Measurements from ENCODE around the gene REPIN1.

REPIN1 gene

DNA sequence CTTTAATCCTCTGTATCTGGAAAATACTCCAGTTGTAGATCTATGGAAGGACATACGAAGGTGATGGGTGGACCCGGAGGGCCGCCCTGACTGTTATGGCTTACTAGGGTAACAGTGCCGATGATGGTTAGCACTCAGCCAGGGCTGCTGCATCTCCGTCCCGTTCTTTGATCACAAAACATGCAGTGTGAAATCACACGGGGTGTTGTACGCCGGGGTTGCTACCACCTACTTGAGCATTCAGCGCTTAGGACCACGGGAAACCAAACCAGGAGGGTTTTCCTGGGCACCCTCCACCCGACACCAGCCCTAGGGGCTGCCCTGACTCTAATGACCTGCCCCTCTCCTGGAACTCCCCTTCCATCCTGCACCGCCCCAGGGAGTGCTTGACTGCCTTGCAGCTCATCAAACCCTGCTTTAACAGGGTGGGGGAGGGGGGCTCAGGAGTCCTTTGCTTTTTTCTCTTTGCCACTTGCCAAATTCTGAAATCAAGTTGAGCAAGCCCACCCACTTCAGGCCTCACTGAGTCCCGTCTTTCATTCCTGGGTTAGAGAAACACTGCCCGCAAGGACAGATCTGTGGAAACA, 30.9 kb downstream of the REPIN1 start:
- FAIRE-seq: no peak
- no peak for TF ChIP-seq CTCF (IDR thresholded peaks at IDR 0.05; ENCODE audit: insufficient read depth, missing control alignments)
- no peak for DNase-seq (ENCODE audit: insufficient read length, low spot score)

DNA sequence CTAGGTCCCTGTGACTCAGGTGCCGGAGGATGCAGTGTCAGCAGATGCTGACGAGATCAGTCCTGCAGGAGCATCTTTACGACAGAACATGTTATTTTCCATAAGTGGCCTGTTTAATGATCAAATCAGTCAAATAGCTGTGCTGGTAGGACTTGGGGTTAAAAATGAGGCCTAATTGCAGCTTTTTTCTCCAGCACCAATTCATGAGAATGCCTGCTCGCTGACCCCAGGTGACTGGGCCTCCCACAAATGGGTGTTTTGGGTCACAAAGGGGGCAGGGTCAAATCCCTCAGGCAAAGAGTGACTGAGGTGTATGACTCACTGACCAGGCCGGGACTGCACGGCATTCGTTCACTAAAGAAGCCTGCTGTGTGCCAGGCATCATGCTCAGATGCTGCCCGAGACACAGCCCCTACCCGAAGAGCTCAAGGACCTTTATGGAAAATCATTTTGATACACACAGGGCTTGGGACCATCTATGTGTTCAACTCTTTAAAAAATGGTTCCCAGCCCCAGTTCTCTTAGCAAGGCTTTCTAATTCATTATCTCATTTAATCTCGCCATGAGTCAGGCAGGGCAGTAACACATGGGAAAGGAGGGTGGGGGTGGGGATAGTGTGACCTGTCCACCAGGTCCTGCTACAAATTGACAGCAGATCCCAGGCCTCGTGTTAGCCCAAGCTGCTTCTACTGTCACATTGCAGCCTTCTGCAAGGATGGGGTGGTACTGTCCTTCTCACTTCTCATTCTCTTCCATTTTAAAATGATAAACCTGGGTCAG, 31.6 kb downstream of the REPIN1 start:
- no peak for TF ChIP-seq CTCF (IDR thresholded peaks at IDR 0.05; ENCODE audit: insufficient read depth, missing control alignments)
- DNase-seq (ENCODE audit: insufficient read length, low spot score): no peak
- no peak for FAIRE-seq

DNA sequence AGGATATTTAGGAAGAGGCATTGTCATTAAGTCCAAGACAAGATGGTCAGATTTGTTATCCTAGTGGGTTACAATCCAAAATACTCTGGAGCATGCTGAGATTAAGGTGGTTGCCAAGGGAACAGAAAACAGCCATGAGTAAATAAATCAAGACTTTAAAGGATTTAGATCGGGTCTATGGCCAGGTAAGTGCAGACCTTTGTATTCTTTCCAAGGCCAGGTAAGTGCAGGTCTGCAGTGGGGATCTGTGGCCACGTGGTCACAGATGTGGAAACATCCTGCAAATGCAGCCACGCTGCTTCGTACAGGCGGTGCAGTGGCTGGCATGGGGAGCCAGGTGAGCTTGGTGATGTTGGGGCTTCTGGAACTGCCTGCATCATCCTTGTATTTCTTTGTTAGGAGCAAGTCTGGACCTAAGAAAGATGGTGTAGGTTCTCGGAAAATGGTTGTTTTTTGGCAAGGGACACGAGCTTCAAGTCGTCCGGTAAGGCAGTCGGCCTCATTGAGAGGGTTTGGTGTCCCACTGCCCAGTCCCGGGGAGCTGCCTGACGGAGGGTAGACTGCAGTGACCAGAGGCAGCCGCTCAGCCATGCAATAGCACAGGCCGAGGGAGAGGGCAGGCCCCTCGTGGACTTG, 32.3 kb downstream of the REPIN1 start:
- FAIRE-seq (no peak), DNase-seq (ENCODE audit: insufficient read length, low spot score) (no peak)
- TF ChIP-seq CTCF (IDR thresholded peaks at IDR 0.05; ENCODE audit: insufficient read depth, missing control alignments): no peak

DNA sequence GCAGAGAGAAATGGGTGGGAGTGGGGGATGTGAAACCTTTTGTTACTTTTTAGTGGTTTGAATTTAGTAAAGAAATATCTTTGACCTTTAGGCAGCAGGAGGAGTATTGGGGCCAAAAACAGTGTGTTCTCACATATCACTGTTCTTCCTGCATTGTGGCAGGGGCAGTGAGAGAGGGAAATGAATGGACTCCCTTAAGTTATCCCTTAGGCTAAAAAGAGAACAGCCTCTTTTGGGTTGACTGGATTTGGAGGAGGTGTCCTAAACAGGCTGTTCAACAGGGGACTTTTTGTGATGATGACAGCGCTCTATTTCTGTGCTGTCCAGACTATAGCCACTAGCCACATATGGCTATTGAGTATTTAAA, 32.8 kb downstream of the REPIN1 start:
- no peak for TF ChIP-seq CTCF (IDR thresholded peaks at IDR 0.05; ENCODE audit: insufficient read depth, missing control alignments)
- DNase-seq (ENCODE audit: insufficient read length, low spot score): no peak
- FAIRE-seq: no peak

- DNase-seq (ENCODE audit: insufficient read length, low spot score) (no peak), FAIRE-seq (no peak)
- TF ChIP-seq CTCF (IDR thresholded peaks at IDR 0.05; ENCODE audit: insufficient read depth, missing control alignments): no peak
These were observed 33.4 kb downstream of the REPIN1 start for GRCh38 chr7:150401861-150402631.

DNA sequence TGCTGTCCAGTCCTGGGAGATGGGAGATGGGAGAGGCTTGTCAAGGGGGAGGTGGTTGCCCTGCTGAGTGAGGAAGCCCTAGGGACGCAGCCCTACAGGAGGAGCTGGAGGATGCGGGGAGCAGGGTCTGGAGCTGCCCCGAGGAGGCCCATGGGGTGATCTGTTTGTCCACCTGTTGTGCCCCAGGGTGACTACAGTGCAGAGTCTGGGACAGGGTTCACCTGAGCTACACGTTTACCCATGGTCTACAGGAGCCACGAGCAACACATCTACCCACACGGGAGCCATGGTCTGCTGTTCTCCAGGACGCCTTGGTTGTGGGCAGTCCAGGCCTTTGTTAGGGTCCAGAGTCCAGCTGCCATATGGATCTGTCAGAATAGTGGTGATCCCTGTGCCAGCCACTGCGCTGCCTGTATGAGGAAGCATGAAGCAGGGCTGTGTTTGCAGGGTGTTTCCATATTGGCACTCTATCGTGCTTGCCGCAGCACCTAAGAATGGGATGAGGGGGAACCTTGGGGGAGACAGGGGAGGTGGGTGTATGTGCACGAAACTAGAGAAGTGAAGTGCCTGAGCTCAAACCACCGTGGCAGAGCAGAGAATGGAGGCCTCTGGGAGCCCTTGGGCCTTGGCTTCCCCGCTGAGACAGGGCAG, 34.2 kb downstream of the REPIN1 start:
- FAIRE-seq: no peak
- no peak for DNase-seq (ENCODE audit: insufficient read length, low spot score)
- no peak for TF ChIP-seq CTCF (IDR thresholded peaks at IDR 0.05; ENCODE audit: insufficient read depth, missing control alignments)
